HepG2 (cell line): ENCODE data around the gene RPAP3. TPM values are rescaled to one million over a fixed set of nuclear protein-coding genes. Genes with fewer than 3 reads are reported as not detected.

Source experiments
- ATAC-seq: fragments of 200-7000 bp; cut with Tn5 transposase; 3 replicates; pipeline ENCODE4 v1.9.1; 2020; ENCODE audit warnings: mild to moderate bottlenecking, moderate library complexity
- BruUV-seq: library from RNA; stranded (reverse); fragments of 400-500 nt; replicated peaks from 2 replicates; lab custom pipeline; 2021; lab: Mats Ljungman, UMichigan
- CTCF ChIA-PET: fragments of 300-600 bp; formaldehyde crosslinking; extraction: SDS; loops from one replicate; lab custom pipeline; 2021; ENCODE audit warnings: low total read pairs, inconsistent platforms, low intra/inter-chr PET ratio; lab: Yijun Ruan, JAX
- POLR2A ChIA-PET: fragments of 350-600 bp; sonication (Branson Sonifier 250); formaldehyde crosslinking; loops from one replicate; lab custom pipeline; 2020; ENCODE audit warnings: antibody characterized with exemption, inconsistent platforms; lab: Yijun Ruan, JAX
- DNase-seq: peaks from one replicate; pipeline ENCODE4 v3.0.0-alpha.2; 2015; ENCODE audit warnings: low spot score
- FAIRE-seq: peaks from 3 replicates; lab custom pipeline; 2011; peaks lifted over from hg19 to GRCh38; lab: Jason Lieb, UNC
- H2AFZ ChIP-seq: one replicate; pipeline ENCODE4 v1.6.1; 2011; ENCODE audit warnings: low read length, inconsistent platforms
- H3K27ac ChIP-seq: fragments of 300-600 bp; 3 replicates; pipeline ENCODE4 v1.8.0; 2011; ENCODE audit warnings: mixed run types, mild to moderate bottlenecking, mixed read lengths, low read length, inconsistent platforms; ENCODE audit not compliant: insufficient read depth; ENCODE audit errors: extremely low read length
- H3K27me3 ChIP-seq, 2 experiments: fragments of 200-600 bp in 1 of 2; 2 replicates in 1 of 2; 3 replicates in 1 of 2; pipeline versions ENCODE4 v1.6.0 to v1.8.0; 2011; ENCODE audit warnings: low read length in 2 of 2, mild to moderate bottlenecking in 2 of 2, moderate library complexity in 2 of 2, inconsistent platforms in 1 of 2; ENCODE audit not compliant: insufficient read depth in 2 of 2, control insufficient read depth in 1 of 2
- H3K36me3 ChIP-seq, 2 experiments: fragments of 200-600 bp in 1 of 2; replicated peaks in 1 of 2; 2 replicates in 1 of 2; 3 replicates in 1 of 2; pipeline versions ENCODE4 v1.5.1 to v1.8.0; 2011; ENCODE audit warnings: low read length in 2 of 2, inconsistent platforms in 1 of 2; ENCODE audit not compliant: insufficient read depth in 2 of 2, control insufficient read depth in 1 of 2
- H3K4me1 ChIP-seq: 2 replicates; pipeline ENCODE4 v1.5.1; 2012; ENCODE audit warnings: low read length, inconsistent platforms; ENCODE audit not compliant: insufficient read depth
- H3K4me2 ChIP-seq: 2 replicates; pipeline ENCODE4 v1.6.0; 2011; ENCODE audit warnings: low read depth, low read length, inconsistent platforms
- H3K4me3 ChIP-seq, 3 experiments: fragments of 200-600 bp in 1 of 3; sonication (generic), shearing (Covaris generic) in 1 of 3; replicated peaks in 1 of 3; 2 replicates each; pipeline ENCODE4 v1.5.1; 2011 to 2016; ENCODE audit warnings: low read length in 3 of 3, inconsistent platforms in 2 of 3, low read depth in 2 of 3, mild to moderate bottlenecking in 2 of 3, control low read depth in 1 of 3, mixed read lengths in 1 of 3; ENCODE audit not compliant: insufficient read depth in 1 of 3
- H3K79me2 ChIP-seq: one replicate; pipeline ENCODE4 v1.6.1; 2011; ENCODE audit warnings: low read length, inconsistent platforms; ENCODE audit not compliant: insufficient read depth
- H3K9ac ChIP-seq: 2 replicates; pipeline ENCODE4 v1.6.0; 2011; ENCODE audit warnings: mild to moderate bottlenecking, low read depth, low read length, inconsistent platforms; ENCODE audit not compliant: insufficient read depth
- H3K9me3 ChIP-seq: 2 replicates; pipeline ENCODE4 v1.5.1; 2012; ENCODE audit warnings: mild to moderate bottlenecking, low read length
- H4K20me1 ChIP-seq: 2 replicates; pipeline ENCODE4 v1.6.0; 2011; ENCODE audit warnings: inconsistent platforms, mild to moderate bottlenecking, low read length, moderate library complexity; ENCODE audit not compliant: insufficient read depth
- ERF ChIP-seq: IDR thresholded peaks from 2 replicates; pipeline ENCODE4 v1.6.1; 2018; ENCODE audit warnings: missing biosample characterization, missing genetic modification reagents
- KLF16 ChIP-seq, 2 experiments: sonication (generic) in 1 of 2; formaldehyde crosslinking in 1 of 2; IDR thresholded peaks; 2 replicates each; pipeline versions ENCODE4 v1.6.1 to v1.8.0; 2016 to 2023; ENCODE audit warnings: missing genetic modification reagents in 2 of 2, missing compliant biosample characterization in 1 of 2
- MXD3 ChIP-seq: IDR thresholded peaks from 2 replicates; pipeline ENCODE4 v1.6.1; 2016; ENCODE audit warnings: mild to moderate bottlenecking, missing biosample characterization, missing genetic modification reagents
- MYC ChIP-seq: sonication (generic); formaldehyde crosslinking; IDR thresholded peaks from 2 replicates; pipeline ENCODE4 v1.9.0; 2021; ENCODE audit warnings: missing genetic modification reagents, borderline replicate concordance
- NRL ChIP-seq: sonication (generic); formaldehyde crosslinking; IDR thresholded peaks from 2 replicates; pipeline ENCODE4 v1.5.0; 2020; ENCODE audit warnings: missing genetic modification reagents, mild to moderate bottlenecking, moderate library complexity, borderline replicate concordance
- PHF8 ChIP-seq: sonication (generic); formaldehyde crosslinking; IDR thresholded peaks from 2 replicates; pipeline ENCODE4 v1.5.0; 2020; ENCODE audit warnings: missing genetic modification reagents
- PRMT3 ChIP-seq: sonication (generic); formaldehyde crosslinking; IDR thresholded peaks from 2 replicates; pipeline ENCODE4 v1.8.1; 2022; ENCODE audit warnings: low read depth, mild to moderate bottlenecking, moderate library complexity, missing genetic modification reagents, borderline replicate concordance
- SOX6 ChIP-seq, 2 experiments: fragments of 450-650 bp in 1 of 2; sonication (generic) in 1 of 2; formaldehyde crosslinking in 1 of 2; IDR thresholded peaks; 2 replicates each; pipeline versions ENCODE4 v1.4.0 to v1.6.1; 2017 to 2020; ENCODE audit warnings: antibody characterized with exemption in 1 of 2, mild to moderate bottlenecking in 1 of 2, missing genetic modification reagents in 1 of 2
- ZNF275 ChIP-seq: sonication (generic); formaldehyde crosslinking; IDR thresholded peaks from 2 replicates; pipeline ENCODE4 v1.8.0; 2022; ENCODE audit warnings: missing genetic modification reagents, mild to moderate bottlenecking, inconsistent platforms, borderline replicate concordance
- WGBS: methylation state at CpG from one replicate; pipeline ENCODE4 v1.1.6; 2017; ENCODE audit warnings: low lambda C conversion rate; 5-methylcytosine and 5-hydroxymethylcytosine counted together
- in situ Hi-C: cut with HindIII; loops from 2 replicates; pipeline ENCODE4 v1.10.0; 2017; ENCODE audit warnings: low pct_unique_long_range_greater_than_20kb; ENCODE audit not compliant: extremely low pct_ligation_motif_present
- intact Hi-C: fragments of 100-400 bp; cut with micrococcal nuclease; formaldehyde crosslinking; loops from one replicate; pipeline ENCODE4 v1.10.0; 2022; ENCODE audit not compliant: unreplicated experiment
- polyA plus RNA-seq, 8 experiments: library from polyadenylated mRNA; depleted of rRNA in 3 of 8; stranded (reverse) in 7 of 8; unstranded in 1 of 8; fragments of >200 nt; fragmentation: Illumina TruSeq in 4 of 8; extraction: Trizol in 4 of 8; gene quantifications; 2 replicates each; pipeline versions ENCODE4 v1.2.1 to v1.2.3, GENCODE V29; 2011 to 2016; ENCODE audit warnings: low read depth in 4 of 8, missing spikeins in 1 of 8, mixed read lengths in 1 of 8; ENCODE audit not compliant: insufficient read depth in 1 of 8
- total RNA-seq, 5 experiments: library from RNA; depleted of rRNA; stranded (reverse); fragments of >200 nt; fragmentation: Illumina TruSeq; extraction: Trizol; gene quantifications; 2 replicates each; pipeline ENCODE4 v1.2.3, GENCODE V29; 2016; ENCODE audit warnings: low read depth in 1 of 5
- TF ChIP-seq, protein P1 (sequence below): sonication (generic); formaldehyde crosslinking; IDR thresholded peaks from 2 replicates; pipeline ENCODE4 v1.4.0; 2020; ENCODE audit warnings: low read depth, mild to moderate bottlenecking, missing genetic modification reagents
- TF ChIP-seq, protein P2 (sequence below): sonication (generic); formaldehyde crosslinking; IDR thresholded peaks from 2 replicates; pipeline ENCODE4 v1.4.0; 2020; ENCODE audit warnings: mild to moderate bottlenecking, missing genetic modification reagents
- TF ChIP-seq, protein P3 (sequence below), 2 experiments: sonication (generic) in 1 of 2; formaldehyde crosslinking in 1 of 2; IDR thresholded peaks; 2 replicates each; pipeline versions ENCODE4 v1.6.1 to v1.9.0; 2014 to 2022; ENCODE audit warnings: antibody characterized with exemption in 1 of 2, borderline replicate concordance in 1 of 2, inconsistent platforms in 1 of 2, low read depth in 1 of 2, missing genetic modification reagents in 1 of 2

Gene RPAP3
- total and polyA plus RNA-seq, 2 of the 13 experiments (the other 11 are each of a cell fraction or from before 2014, with no cell fraction given), result 8.8 to 32.8 TPM

DNA sequence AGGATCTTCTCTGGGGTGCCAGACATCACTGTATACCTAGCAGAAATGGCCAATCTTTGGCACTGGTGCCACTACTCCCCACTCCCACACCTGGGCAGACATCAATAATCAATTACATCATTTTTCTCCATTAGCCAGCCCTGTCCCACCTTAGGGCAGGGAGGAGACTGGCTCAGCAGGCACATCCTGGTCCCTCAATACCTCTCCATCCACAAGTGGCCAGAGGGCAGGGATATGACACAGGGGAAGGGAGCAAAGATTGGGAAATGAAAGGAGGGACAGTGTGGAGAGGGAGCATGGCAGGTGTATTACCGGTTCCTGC lies 42.6 kb upstream of the RPAP3 start:
- Histone ChIP-seq H3K9ac (no peak overlapping the region), H3K36me3 (no peaks in the 10 kb centered on the region), H3K27ac (no peak overlapping the region), H3K4me1 (peaks cover 17% of the 10 kb centered on the region), H3K4me2 (no peak overlapping the region), H4K20me1 (no peaks in the 10 kb centered on the region), H3K79me2 (no peaks in the 10 kb centered on the region), H3K9me3 (no peaks in the 10 kb centered on the region), H2AFZ (no peak overlapping the region), H3K4me3 (no peak overlapping the region), H3K27me3 (peaks cover 19 to 65% of the 10 kb centered on the region in 2 experiments; a peak in 4 of 5 replicates)
- POLR2A ChIA-PET, result no interaction called here
- 33% methylated on average over 1 of the region's 1 CpG for WGBS
- DNase-seq, result no peak
- no TSS peak for BruUV-seq
- intact Hi-C loops (no loop called here), in situ Hi-C loops (no loop called here)
- CTCF ChIA-PET, result interaction anchor here (1.1 kb wide), 1 partner anchor 10 kb away, joined by 3 read pairs; the partner anchor contains the start of gene RAPGEF3
- ATAC-seq, result no peak
- FAIRE-seq, result no peak
- TF ChIP-seq MXD3 (CRISPR knock-in tag), result no peak
- no peak for TF ChIP-seq MYC
- TF ChIP-seq ERF (CRISPR knock-in tag), result no peak
- TF ChIP-seq, protein P1, sequence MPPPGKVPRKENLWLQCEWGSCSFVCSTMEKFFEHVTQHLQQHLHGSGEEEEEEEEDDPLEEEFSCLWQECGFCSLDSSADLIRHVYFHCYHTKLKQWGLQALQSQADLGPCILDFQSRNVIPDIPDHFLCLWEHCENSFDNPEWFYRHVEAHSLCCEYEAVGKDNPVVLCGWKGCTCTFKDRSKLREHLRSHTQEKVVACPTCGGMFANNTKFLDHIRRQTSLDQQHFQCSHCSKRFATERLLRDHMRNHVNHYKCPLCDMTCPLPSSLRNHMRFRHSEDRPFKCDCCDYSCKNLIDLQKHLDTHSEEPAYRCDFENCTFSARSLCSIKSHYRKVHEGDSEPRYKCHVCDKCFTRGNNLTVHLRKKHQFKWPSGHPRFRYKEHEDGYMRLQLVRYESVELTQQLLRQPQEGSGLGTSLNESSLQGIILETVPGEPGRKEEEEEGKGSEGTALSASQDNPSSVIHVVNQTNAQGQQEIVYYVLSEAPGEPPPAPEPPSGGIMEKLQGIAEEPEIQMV (CRISPR knock-in tag), result no peak
- TF ChIP-seq PRMT3 (CRISPR knock-in tag), result no peak
- TF ChIP-seq KLF16 (CRISPR knock-in tag; IDR thresholded peaks at IDR 0.05), result no peak
- TF ChIP-seq, protein P2, sequence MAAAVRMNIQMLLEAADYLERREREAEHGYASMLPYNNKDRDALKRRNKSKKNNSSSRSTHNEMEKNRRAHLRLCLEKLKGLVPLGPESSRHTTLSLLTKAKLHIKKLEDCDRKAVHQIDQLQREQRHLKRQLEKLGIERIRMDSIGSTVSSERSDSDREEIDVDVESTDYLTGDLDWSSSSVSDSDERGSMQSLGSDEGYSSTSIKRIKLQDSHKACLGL (CRISPR knock-in tag), result no peak
- TF ChIP-seq PHF8 (CRISPR knock-in tag), result no peak
- TF ChIP-seq ZNF275 (CRISPR knock-in tag), result no peak
- TF ChIP-seq NRL, result no peak
- TF ChIP-seq, protein P3, sequence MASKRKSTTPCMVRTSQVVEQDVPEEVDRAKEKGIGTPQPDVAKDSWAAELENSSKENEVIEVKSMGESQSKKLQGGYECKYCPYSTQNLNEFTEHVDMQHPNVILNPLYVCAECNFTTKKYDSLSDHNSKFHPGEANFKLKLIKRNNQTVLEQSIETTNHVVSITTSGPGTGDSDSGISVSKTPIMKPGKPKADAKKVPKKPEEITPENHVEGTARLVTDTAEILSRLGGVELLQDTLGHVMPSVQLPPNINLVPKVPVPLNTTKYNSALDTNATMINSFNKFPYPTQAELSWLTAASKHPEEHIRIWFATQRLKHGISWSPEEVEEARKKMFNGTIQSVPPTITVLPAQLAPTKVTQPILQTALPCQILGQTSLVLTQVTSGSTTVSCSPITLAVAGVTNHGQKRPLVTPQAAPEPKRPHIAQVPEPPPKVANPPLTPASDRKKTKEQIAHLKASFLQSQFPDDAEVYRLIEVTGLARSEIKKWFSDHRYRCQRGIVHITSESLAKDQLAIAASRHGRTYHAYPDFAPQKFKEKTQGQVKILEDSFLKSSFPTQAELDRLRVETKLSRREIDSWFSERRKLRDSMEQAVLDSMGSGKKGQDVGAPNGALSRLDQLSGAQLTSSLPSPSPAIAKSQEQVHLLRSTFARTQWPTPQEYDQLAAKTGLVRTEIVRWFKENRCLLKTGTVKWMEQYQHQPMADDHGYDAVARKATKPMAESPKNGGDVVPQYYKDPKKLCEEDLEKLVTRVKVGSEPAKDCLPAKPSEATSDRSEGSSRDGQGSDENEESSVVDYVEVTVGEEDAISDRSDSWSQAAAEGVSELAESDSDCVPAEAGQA (IDR thresholded peaks at IDR 0.05; ENCODE audit: low read depth), result no peak
- TF ChIP-seq, protein P3 (CRISPR knock-in tag; IDR thresholded peaks at IDR 0.05; ENCODE audit: borderline replicate concordance), result no peak
- TF ChIP-seq SOX6 (IDR thresholded peaks at IDR 0.05), result no peak
- TF ChIP-seq SOX6 (CRISPR knock-in tag; IDR thresholded peaks at IDR 0.05), result no peak
